HuH-7.5 (cell line): ENCODE results near the gene GULP1.
"Not testable (repeated sequence)": the region's sequence is repeated elsewhere in the genome, so short reads cannot be mapped to it uniquely, and the experiment has no call there.

Experiments
- DNase-seq: peaks from one replicate; pipeline ENCODE4 v3.0.0; 2011; ENCODE audit warnings: low spot score

GULP1 gene

GRCh38 chr2:188292348-188293239 lies 920 bp downstream of the GULP1 start:
- peak; percentile 24 for DNase-seq

GRCh38 chr2:188293601-188294351 lies 2.1 kb downstream of the GULP1 start:
- DNase-seq: peak; percentile 16

- DNase-seq: no peak
Measured at GRCh38 chr2:188294352-188294926, 2.8 kb downstream of the GULP1 start.

GRCh38 chr2:188295067-188295685 lies 3.5 kb downstream of the GULP1 start:
- DNase-seq: no peak

GRCh38 chr2:188297978-188298377 lies 6.3 kb downstream of the GULP1 start:
- no peak for DNase-seq

- not testable (repeated sequence) for DNase-seq
Measured at GRCh38 chr2:188298937-188299371, 7.3 kb downstream of the GULP1 start.

- DNase-seq: no peak
Measured at GRCh38 chr2:188303363-188304031, 11.8 kb downstream of the GULP1 start.

GRCh38 chr2:188305271-188305670 lies 13.6 kb downstream of the GULP1 start:
- DNase-seq: no peak

- DNase-seq: no peak
Measured at GRCh38 chr2:188306271-188306670, 14.6 kb downstream of the GULP1 start.

- no peak for DNase-seq
Measured at GRCh38 chr2:188307850-188308283, 16.2 kb downstream of the GULP1 start.

- no peak for DNase-seq
Measured at GRCh38 chr2:188308483-188308882, 16.8 kb downstream of the GULP1 start.

- DNase-seq: no peak
Measured at GRCh38 chr2:188309364-188309763, 17.7 kb downstream of the GULP1 start.

- no peak for DNase-seq
Measured at GRCh38 chr2:188314314-188315054, 22.8 kb downstream of the GULP1 start.

GRCh38 chr2:188315750-188316149 lies 24.1 kb downstream of the GULP1 start:
- DNase-seq: no peak

- no peak for DNase-seq
Measured at GRCh38 chr2:188316342-188316741, 24.7 kb downstream of the GULP1 start.

- no peak for DNase-seq
Measured at GRCh38 chr2:188316791-188317423, 25.2 kb downstream of the GULP1 start.

GRCh38 chr2:188318161-188318749 lies 26.6 kb downstream of the GULP1 start:
- no peak for DNase-seq

GRCh38 chr2:188319838-188320237 lies 28.2 kb downstream of the GULP1 start:
- DNase-seq: peak; percentile 7

GRCh38 chr2:188320861-188321260 lies 29.2 kb downstream of the GULP1 start:
- DNase-seq: no peak
